ENCODE results near the gene STYK1.

- TF ChIP-seq CTCF (IDR thresholded peaks at IDR 0.05) (no peak), POLR2A (IDR thresholded peaks at IDR 0.05) (no peak)
These were observed 17.1 kb upstream of the STYK1 start for GRCh38 chr12:10690906-10691305.
